Measurements from ENCODE around the gene PRKN. TPM values are rescaled to one million over a fixed set of nuclear protein-coding genes. Genes with fewer than 3 reads are reported as not detected.

PRKN gene
- total and polyA plus RNA-seq, 2 donors (not counting 1 experiment from before 2014, with no cell fraction given): 0.43 to 4.6 TPM

GRCh38 chr6:161360520-161360919 lies 1367.0 kb downstream of the PRKN start:
- H3K27ac ChIP-seq (ENCODE audit: insufficient read depth, low read length): no peak overlapping the region
- H3K27me3 ChIP-seq (ENCODE audit: control insufficient read depth, insufficient read depth, low read length): no peaks in the 10 kb centered on the region
- DNase-seq (ENCODE audit: low read depth in 2 of 2): no peak
- H4K20me1 ChIP-seq (ENCODE audit: control insufficient read depth, extremely low read depth, insufficient read depth, low read length): no peaks in the 10 kb centered on the region
- H3K4me3 ChIP-seq (replicated peaks in 1 of 4; ENCODE audit: control extremely low read depth in 1 of 4, insufficient read depth in 1 of 4, low read depth in 3 of 4, low read length in 4 of 4): no peak overlapping the region
- H3K4me1 ChIP-seq (ENCODE audit: control insufficient read depth, extremely low read depth, insufficient read depth, low read length): no peaks in the 10 kb centered on the region
- no peak overlapping the region for H3K9ac ChIP-seq (ENCODE audit: insufficient read depth, low read length)
- no peaks in the 10 kb centered on the region for H3K36me3 ChIP-seq (ENCODE audit: control insufficient read depth, insufficient read depth, low read length)
- no peak overlapping the region for H2AFZ ChIP-seq (ENCODE audit: low read length)
- no peaks in the 10 kb centered on the region for H3K79me2 ChIP-seq (ENCODE audit: control insufficient read depth, insufficient read depth, low read length)
- H3K9me3 ChIP-seq (ENCODE audit: control insufficient read depth, insufficient read depth, low read depth, low read length): no peaks in the 10 kb centered on the region
- no peak overlapping the region for H3K4me2 ChIP-seq (ENCODE audit: extremely low read depth, insufficient read depth, low read length)
- TF ChIP-seq EZH2 (IDR thresholded peaks at IDR 0.05; ENCODE audit: low read length, missing control alignments) (no peak), CTCF (conservative IDR thresholded peaks at IDR 0.05 in 1 of 2, IDR thresholded peaks at IDR 0.05 in 1 of 2; ENCODE audit: low read depth in 1 of 2, low read length in 2 of 2) (no peak)

GRCh38 chr6:161359618-161359945 lies 1368.0 kb downstream of the PRKN start:
- H3K4me3 ChIP-seq (replicated peaks in 1 of 4; ENCODE audit: control extremely low read depth in 1 of 4, insufficient read depth in 1 of 4, low read depth in 3 of 4, low read length in 4 of 4): no peak overlapping the region
- no peaks in the 10 kb centered on the region for H4K20me1 ChIP-seq (ENCODE audit: control insufficient read depth, extremely low read depth, insufficient read depth, low read length)
- no peak overlapping the region for H3K9ac ChIP-seq (ENCODE audit: insufficient read depth, low read length)
- H3K27me3 ChIP-seq (ENCODE audit: control insufficient read depth, insufficient read depth, low read length): no peaks in the 10 kb centered on the region
- no peak overlapping the region for H3K4me2 ChIP-seq (ENCODE audit: extremely low read depth, insufficient read depth, low read length)
- peak in 1 of 2 donors; percentile 42 for DNase-seq (ENCODE audit: low read depth in 2 of 2)
- no peaks in the 10 kb centered on the region for H3K9me3 ChIP-seq (ENCODE audit: control insufficient read depth, insufficient read depth, low read depth, low read length)
- no peaks in the 10 kb centered on the region for H3K4me1 ChIP-seq (ENCODE audit: control insufficient read depth, extremely low read depth, insufficient read depth, low read length)
- no peaks in the 10 kb centered on the region for H3K36me3 ChIP-seq (ENCODE audit: control insufficient read depth, insufficient read depth, low read length)
- no peak for TF ChIP-seq CTCF (conservative IDR thresholded peaks at IDR 0.05 in 1 of 2, IDR thresholded peaks at IDR 0.05 in 1 of 2; ENCODE audit: low read depth in 1 of 2, low read length in 2 of 2)
- TF ChIP-seq EZH2 (IDR thresholded peaks at IDR 0.05; ENCODE audit: low read length, missing control alignments): no peak
- no peak overlapping the region for H3K27ac ChIP-seq (ENCODE audit: insufficient read depth, low read length)
- no peak overlapping the region for H2AFZ ChIP-seq (ENCODE audit: low read length)
- H3K79me2 ChIP-seq (ENCODE audit: control insufficient read depth, insufficient read depth, low read length): no peaks in the 10 kb centered on the region

- no peak overlapping the region for H3K27ac ChIP-seq (ENCODE audit: insufficient read depth, low read length)
- no peaks in the 10 kb centered on the region for H3K79me2 ChIP-seq (ENCODE audit: control insufficient read depth, insufficient read depth, low read length)
- no peak for DNase-seq (ENCODE audit: low read depth in 2 of 2)
- H3K4me3 ChIP-seq (replicated peaks in 1 of 4; ENCODE audit: control extremely low read depth in 1 of 4, insufficient read depth in 1 of 4, low read depth in 3 of 4, low read length in 4 of 4): no peak overlapping the region
- no peaks in the 10 kb centered on the region for H3K27me3 ChIP-seq (ENCODE audit: control insufficient read depth, insufficient read depth, low read length)
- TF ChIP-seq CTCF (conservative IDR thresholded peaks at IDR 0.05 in 1 of 2, IDR thresholded peaks at IDR 0.05 in 1 of 2; ENCODE audit: low read depth in 1 of 2, low read length in 2 of 2): no peak
- TF ChIP-seq EZH2 (IDR thresholded peaks at IDR 0.05; ENCODE audit: low read length, missing control alignments): no peak
- no peaks in the 10 kb centered on the region for H3K9me3 ChIP-seq (ENCODE audit: control insufficient read depth, insufficient read depth, low read depth, low read length)
- H3K36me3 ChIP-seq (ENCODE audit: control insufficient read depth, insufficient read depth, low read length): no peaks in the 10 kb centered on the region
- no peak overlapping the region for H3K4me2 ChIP-seq (ENCODE audit: extremely low read depth, insufficient read depth, low read length)
- no peak overlapping the region for H2AFZ ChIP-seq (ENCODE audit: low read length)
- H4K20me1 ChIP-seq (ENCODE audit: control insufficient read depth, extremely low read depth, insufficient read depth, low read length): no peaks in the 10 kb centered on the region
- no peaks in the 10 kb centered on the region for H3K4me1 ChIP-seq (ENCODE audit: control insufficient read depth, extremely low read depth, insufficient read depth, low read length)
- H3K9ac ChIP-seq (ENCODE audit: insufficient read depth, low read length): no peak overlapping the region
Measured at GRCh38 chr6:161356167-161356854, 1371.3 kb downstream of the PRKN start.

All from fibroblast of lung (primary cell).